ENCODE measurements around the gene SMIM7. TPM values are rescaled to one million over a fixed set of nuclear protein-coding genes. Genes with fewer than 3 reads are reported as not detected.

SMIM7 gene
- total RNA-seq, 1 experiment from 2014 or later = 77.6 TPM

DNA sequence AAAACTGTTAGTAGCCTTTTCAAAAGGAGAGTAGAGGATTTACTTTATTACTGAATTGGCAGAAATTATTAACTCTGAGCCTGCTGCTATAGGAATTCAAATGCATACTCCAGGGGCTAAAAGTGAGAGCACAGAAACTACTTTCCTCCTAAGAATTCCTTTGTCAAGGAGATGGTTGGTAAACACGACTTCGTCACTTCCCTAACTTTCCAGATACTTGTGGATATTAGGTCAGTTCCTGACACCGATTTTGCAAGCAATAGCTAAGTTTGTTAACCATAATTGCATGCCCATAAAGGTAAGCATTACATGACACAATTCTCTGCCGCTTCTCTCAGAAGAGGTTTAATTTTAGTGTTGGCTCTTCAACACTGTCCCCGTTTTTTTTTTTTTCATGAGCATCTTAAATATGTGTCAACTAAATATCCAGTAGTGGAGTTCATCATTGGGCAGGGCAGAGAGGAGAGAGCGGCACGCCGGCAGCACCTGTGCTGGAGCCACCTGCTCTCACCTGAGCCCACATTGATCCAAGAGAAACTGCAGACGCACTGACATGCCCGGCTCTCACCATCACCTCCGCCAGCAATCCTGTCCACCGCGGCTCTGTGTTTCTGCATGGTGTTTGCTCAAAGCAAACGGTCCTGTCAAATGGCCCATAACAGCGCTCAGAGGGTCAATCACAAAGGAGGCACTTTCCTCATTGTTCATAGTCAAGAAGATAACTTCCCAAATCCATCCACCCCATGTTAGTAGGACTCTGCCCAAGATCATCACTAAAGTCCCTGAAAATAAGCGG, 34.6 kb downstream of the SMIM7 start:
- no peak overlapping the region for H4K8ac ChIP-seq (replicated peaks; ENCODE audit: insufficient read length, low read depth, low read length)
- H3K27me3 ChIP-seq (ENCODE audit: insufficient read depth, low read length) = no peaks in the 10 kb centered on the region
- no peak overlapping the region for H3K18ac ChIP-seq (ENCODE audit: insufficient read length, low read depth, low read length)
- no peak overlapping the region for H3K23ac ChIP-seq (ENCODE audit: insufficient read length, low read depth, low read length)
- no peak overlapping the region for H4K5ac ChIP-seq (ENCODE audit: insufficient read length, low read depth, low read length)
- no peak overlapping the region for H3K4me2 ChIP-seq (ENCODE audit: insufficient read depth, insufficient read length, low read length)
- peaks cover 28 to 30% of the 10 kb centered on the region in 2 experiments for H3K4me1 Mint-ChIP-seq
- H3K27me3 Mint-ChIP-seq (ENCODE audit: low read depth) = no peaks in the 10 kb centered on the region
- H3K79me2 ChIP-seq (ENCODE audit: insufficient read depth, low read length) = peaks cover 53% of the 10 kb centered on the region; the same call in 1 of the 2 replicates
- no peak overlapping the region for H2BK20ac ChIP-seq (ENCODE audit: low read depth, low read length, poor library complexity, severe bottlenecking)
- no CpG with 5 or more reads among the region's 16 CpGs for WGBS (ENCODE audit: extremely low coverage, insufficient read length, low lambda C conversion rate)
- H2BK5ac ChIP-seq (ENCODE audit: insufficient read length, low read length) = no peak overlapping the region
- H3T11ph ChIP-seq (ENCODE audit: low read length) = no peak overlapping the region
- peaks cover 9% of the 10 kb centered on the region for H3K23me2 ChIP-seq (ENCODE audit: insufficient read length, low read depth, low read length, poor library complexity, severe bottlenecking)
- H3K79me1 ChIP-seq (ENCODE audit: insufficient read depth, low read depth, low read length, poor library complexity, severe bottlenecking) = peaks cover 8% of the 10 kb centered on the region
- no peak overlapping the region for H4K91ac ChIP-seq (ENCODE audit: insufficient read length, low read depth, low read length)
- no peak overlapping the region for H3K56ac ChIP-seq (ENCODE audit: insufficient read length, low read depth, low read length)
- no peak overlapping the region for H2BK12ac ChIP-seq (ENCODE audit: insufficient read length, low read depth, low read length)
- no peak overlapping the region for H2AK5ac ChIP-seq (ENCODE audit: insufficient read length, low read length)
- H3K4me1 ChIP-seq (ENCODE audit: insufficient read depth, low read length) = no peaks in the 10 kb centered on the region
- no peaks in the 10 kb centered on the region for H4K20me1 ChIP-seq (ENCODE audit: control insufficient read depth, insufficient read depth, insufficient read length)
- no peak for DNase-seq
- H3K36me3 Mint-ChIP-seq (ENCODE audit: insufficient read depth in 1 of 3, low read depth in 3 of 3) = peaks cover 3 to 16% (median 6%) of the 10 kb centered on the region in 3 experiments; a peak in 5 of 7 replicates
- H3K9me3 ChIP-seq (ENCODE audit: control insufficient read depth, low read depth, low read length) = no peaks in the 10 kb centered on the region
- TF ChIP-seq, protein P1, sequence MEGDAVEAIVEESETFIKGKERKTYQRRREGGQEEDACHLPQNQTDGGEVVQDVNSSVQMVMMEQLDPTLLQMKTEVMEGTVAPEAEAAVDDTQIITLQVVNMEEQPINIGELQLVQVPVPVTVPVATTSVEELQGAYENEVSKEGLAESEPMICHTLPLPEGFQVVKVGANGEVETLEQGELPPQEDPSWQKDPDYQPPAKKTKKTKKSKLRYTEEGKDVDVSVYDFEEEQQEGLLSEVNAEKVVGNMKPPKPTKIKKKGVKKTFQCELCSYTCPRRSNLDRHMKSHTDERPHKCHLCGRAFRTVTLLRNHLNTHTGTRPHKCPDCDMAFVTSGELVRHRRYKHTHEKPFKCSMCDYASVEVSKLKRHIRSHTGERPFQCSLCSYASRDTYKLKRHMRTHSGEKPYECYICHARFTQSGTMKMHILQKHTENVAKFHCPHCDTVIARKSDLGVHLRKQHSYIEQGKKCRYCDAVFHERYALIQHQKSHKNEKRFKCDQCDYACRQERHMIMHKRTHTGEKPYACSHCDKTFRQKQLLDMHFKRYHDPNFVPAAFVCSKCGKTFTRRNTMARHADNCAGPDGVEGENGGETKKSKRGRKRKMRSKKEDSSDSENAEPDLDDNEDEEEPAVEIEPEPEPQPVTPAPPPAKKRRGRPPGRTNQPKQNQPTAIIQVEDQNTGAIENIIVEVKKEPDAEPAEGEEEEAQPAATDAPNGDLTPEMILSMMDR (conservative IDR thresholded peaks at IDR 0.05) = no peak
- peak overlapping the region in 1 of 2 experiments; percentile 49; a peak in 1 of 5 replicates for H3K4me3 Mint-ChIP-seq
- peak overlapping the region in 1 of 3 experiments; percentile 22; a peak in 2 of 7 replicates for H3K27ac Mint-ChIP-seq
- H3K14ac ChIP-seq (ENCODE audit: insufficient read depth, low read length) = no peak overlapping the region
- no peak overlapping the region for H2AFZ ChIP-seq (ENCODE audit: low read length)
- no peak overlapping the region for H3K9ac ChIP-seq (ENCODE audit: extremely low read depth, insufficient read length, low read length)
- H2BK15ac ChIP-seq (ENCODE audit: low read depth, low read length) = no peak overlapping the region
- H3K9me3 Mint-ChIP-seq = no peaks in the 10 kb centered on the region
- H2BK120ac ChIP-seq (ENCODE audit: low read depth, low read length, poor library complexity, severe bottlenecking) = no peak overlapping the region
- H3K27ac ChIP-seq (ENCODE audit: insufficient read length, low read depth, low read length) = no peak overlapping the region
- H3K4ac ChIP-seq (ENCODE audit: low read depth, low read length) = no peak overlapping the region

Measured in H9 (cell line).